ENCODE results near the gene SLN. TPM values are rescaled to one million over a fixed set of nuclear protein-coding genes. Genes with fewer than 3 reads are reported as not detected.
A peak's percentile ranks its signal among the peaks of the same experiment; 100 is the strongest.

The SLN gene
- total RNA-seq, 1 experiment from 2014 or later = not detected

GRCh38 chr11:107719557-107720302, 7.9 kb upstream of the SLN start:
- no peak for DNase-seq (ENCODE audit: low spot score)

GRCh38 chr11:107719073-107719472, 7.2 kb upstream of the SLN start:
- DNase-seq (ENCODE audit: low spot score) = no peak

DNA sequence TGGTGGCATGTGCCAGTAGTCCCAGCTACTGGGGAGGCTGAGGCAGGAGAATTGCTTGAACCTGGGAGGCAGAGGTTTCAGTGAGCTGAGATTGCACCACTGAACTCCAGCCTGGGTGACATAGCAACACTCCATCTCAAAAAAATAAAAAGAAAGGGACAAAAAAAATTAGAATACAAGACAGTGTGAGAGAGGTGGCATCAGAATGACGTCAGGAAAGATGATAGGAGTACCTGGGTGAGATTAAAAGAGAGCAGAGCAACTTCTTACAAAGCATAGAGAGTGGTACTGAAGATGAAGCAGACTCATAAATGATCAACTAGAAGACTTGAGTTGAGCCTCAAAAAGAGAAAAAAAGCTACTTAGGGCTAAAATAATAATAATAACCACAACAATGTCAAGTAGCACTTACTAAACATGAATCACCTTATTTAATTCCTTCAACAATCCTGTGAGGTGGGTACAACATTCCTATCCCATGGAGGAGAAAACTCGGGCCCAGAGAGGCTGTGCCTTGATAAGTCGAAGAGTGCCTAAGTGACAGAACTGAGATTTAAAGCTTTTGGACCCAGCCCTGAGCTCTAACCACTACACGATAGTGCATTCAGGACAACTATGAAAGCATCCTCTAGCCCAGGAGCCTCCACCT, 5.2 kb upstream of the SLN start:
- peak; percentile 25 for DNase-seq (ENCODE audit: low spot score)

DNA sequence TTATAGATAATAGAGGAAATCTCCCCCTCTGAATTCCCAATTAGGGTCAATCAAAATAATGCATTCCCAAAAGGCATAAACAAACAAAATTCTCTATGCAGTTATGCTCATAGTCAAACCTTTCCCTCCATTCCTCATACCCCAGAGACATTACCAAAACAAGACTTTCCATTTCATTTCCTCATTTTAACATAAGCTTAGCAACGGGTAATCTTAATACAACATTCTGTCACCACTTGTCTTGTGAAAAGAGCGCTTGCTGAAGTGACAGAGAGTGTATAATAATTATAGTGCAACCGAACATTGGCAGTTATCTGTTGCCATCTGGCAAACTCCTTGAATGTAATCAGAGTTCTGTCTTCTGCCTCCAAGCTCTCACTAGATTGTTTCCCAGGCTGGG, 1.2 kb upstream of the SLN start:
- no peak for DNase-seq (ENCODE audit: low spot score)

DNA sequence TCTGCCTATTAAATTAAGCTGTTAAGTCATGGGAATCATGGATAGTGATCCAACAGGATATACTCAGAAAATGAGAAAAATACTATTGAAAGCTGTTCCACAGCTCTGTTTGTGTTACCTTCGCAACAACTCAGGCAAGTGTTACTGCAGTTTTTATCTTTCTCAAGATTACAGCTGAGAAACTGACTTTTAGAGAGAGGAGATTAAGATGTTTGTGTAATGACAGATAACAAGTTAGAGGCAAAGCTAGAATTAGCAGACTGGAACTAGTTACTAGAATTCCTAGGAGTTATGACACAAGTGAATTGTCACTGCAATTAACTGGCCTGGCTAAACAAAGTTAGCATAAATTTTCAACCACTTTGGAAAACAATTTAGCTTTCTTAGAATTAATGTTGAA, 1.6 kb downstream of the SLN start:
- no peak for DNase-seq (ENCODE audit: low spot score)

GRCh38 chr11:107708792-107709191, 3.1 kb downstream of the SLN start:
- DNase-seq (ENCODE audit: low spot score) = no peak

- no peak for DNase-seq (ENCODE audit: low spot score)
Observed at GRCh38 chr11:107707807-107708206, 4.0 kb downstream of the SLN start.

DNA sequence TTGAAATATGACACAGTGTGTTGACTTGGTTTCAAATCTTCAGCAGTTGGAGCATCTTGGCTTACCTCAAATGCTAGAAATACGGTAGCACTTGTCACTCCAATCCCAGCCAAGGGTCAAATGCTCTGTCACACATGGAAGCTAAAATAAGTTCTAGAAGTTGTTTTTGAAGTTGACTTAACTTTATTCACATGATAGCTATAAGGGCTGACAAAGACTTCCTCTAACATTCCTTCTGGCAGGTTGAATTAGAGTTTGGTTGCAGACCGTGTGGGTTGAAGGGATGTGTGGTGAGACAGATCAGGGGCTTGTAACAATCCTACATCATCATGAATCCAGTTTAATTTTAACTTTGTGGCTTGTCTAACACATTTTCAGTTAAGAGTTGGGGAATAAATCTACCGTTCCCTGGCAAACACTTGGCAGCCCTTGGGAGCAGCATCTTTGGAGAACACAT, 4.6 kb downstream of the SLN start:
- DNase-seq (ENCODE audit: low spot score) = no peak

DNA sequence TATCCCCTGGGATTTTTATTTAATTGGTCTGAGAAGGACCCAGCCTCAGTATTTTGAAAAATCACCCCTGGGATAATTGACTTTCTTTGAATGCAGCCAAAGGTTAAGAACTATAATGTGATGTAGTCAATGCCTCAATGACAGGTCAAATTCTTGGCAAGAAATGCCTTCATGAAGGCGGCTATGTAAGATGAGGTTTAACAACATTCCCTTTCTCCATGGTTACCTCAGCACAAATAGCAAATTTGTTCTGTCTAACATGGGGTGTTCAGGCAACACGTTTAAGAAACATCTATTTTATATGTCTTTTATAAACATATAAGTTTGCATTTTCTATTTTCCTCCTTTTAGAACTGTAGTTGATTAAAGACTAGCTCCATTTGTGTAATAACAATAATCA, 5.3 kb downstream of the SLN start:
- DNase-seq (ENCODE audit: low spot score) = no peak

GRCh38 chr11:107705027-107705426, 6.8 kb downstream of the SLN start:
- DNase-seq (ENCODE audit: low spot score) = peak; percentile 78

DNA sequence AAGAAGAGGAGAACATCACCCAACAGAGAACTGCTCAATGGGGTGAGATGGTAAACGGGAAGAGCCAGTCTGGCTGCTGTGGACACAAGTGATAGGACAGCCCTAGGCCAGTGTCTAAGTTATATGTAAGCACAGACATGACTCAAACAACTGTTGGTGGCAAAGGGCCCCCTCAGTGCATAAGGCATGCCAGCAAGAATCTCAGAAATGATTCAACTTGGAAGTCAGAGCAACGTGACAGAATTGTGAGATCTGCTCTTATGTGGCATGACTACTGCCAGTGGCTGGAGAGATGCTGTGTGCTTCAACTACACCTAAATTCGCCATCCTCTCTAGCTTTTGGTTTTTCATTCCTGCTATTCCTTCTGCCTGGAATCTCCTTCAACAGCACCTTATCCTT, 7.4 kb downstream of the SLN start:
- DNase-seq (ENCODE audit: low spot score) = peak; percentile 39

DNA sequence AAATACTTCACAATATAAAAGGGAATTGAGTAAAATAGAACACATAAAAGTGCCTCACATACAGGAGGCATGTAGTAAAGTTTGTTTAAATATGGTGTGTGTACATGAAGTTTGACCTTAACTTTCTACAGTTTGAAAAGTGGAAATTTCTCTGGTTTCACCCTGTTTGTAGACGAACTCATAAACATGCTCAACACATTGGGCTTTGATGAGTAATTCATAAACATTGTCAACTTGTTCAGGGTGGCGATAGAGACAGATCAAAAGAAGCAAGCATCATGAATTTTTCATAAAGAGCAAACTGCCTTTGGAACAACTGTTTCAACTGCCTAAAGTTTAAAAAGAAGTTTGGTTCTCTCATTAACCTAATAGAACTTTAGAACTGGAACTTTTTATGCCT, 9.1 kb downstream of the SLN start:
- DNase-seq (ENCODE audit: low spot score) = no peak

- no peak for DNase-seq (ENCODE audit: low spot score)
Observed at GRCh38 chr11:107702109-107702660, 9.7 kb downstream of the SLN start.

DNA sequence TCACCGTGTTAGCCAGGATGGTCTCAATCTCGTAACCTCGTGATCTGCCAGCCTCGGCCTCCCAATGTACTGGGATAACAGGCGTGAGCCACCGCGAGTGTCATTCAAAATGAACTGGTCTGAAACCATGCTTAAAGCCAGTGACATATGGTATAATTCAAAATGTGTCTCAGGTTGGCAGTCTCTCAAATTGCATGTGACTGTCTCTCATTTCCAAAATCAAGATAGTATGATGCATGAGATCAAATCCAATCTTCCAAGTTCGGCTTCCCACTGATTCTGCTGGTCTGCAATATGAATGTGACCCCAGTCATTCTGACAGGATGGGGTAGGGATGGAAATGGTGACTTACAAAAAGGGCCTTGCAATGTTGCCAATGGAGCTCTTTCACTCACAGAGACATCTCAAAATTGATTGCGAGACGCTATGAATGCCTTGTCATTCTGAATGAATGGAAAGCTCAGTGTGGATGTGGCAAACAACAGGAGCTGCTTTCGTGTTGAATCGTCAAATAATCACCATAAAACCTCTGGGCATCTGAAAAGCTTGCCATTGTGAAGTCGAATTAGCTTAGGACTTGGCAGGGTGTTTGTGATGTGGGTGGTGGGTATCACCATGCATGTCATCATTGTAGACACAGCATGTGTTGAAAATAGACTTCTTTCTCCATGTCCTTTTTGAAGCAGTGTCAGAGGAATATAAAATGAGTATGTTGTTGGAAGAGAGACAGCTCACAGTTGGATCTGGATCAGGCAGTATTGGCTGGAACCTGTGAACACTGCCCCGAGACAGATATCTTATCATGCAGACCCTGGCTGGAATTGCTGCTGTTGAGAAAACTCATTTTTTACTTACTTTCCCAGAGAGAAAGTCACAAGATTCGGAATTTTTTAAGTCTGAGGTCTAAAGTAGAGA, 12.2 kb downstream of the SLN start:
- DNase-seq (ENCODE audit: low spot score) = no peak

DNA sequence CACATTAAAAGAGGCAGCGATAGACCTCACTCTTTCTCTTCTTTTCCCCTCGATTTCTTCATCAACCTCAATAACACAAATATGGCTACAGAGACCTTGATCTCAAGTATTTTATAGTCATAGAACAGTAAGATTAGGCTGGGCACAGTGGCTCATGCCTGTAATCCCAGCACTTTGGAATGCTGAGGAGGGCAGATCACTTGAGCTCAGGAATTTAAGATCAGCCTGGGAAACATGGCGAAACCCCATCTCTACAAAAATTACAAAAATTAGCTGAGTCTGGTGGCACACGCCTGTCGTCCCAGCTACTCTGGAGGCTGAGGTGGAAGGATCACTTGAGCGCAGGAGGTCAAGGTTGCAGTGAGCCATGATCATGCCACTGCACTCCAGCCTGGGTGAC, 14.6 kb downstream of the SLN start:
- DNase-seq (ENCODE audit: low spot score) = no peak

DNA sequence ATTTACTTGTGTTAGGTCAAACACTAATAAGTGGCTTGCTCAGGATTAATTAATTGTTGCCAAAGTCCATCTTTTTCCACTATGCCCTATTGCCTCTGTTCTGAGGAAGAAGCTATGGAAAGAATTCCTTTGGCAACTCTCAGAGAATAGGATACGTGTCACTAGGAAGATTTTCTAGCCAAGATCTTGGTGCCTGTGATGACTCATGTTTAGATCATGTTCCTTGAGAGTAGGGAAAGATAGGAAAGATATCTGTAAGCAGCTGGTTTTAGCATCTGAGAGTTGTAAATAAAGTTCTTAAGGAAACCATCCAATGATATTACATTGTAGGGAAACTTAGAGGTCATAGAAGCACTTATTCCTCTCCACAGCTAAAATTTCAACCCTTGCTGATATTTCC, 15.7 kb downstream of the SLN start:
- DNase-seq (ENCODE audit: low spot score) = peak; percentile 88

DNA sequence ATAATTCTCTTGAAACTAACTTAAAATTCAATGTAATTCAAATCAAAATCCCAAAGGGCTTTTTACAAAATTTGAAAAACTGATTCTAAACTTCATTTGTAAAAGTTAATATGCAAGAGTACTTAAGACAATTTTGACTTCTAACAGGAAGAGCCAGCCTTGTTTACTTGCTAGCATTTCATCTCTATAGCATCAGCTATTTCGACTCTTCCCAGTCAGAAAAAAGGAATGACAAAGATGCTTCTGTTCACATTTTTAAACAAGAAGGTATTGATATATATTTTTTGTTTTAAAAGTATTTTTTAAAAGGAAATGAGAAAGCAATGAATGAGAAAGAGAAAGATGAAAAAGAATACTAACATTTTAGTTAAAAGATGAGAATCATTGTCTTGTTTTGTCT, 16.4 kb downstream of the SLN start:
- no peak for DNase-seq (ENCODE audit: low spot score)

DNA sequence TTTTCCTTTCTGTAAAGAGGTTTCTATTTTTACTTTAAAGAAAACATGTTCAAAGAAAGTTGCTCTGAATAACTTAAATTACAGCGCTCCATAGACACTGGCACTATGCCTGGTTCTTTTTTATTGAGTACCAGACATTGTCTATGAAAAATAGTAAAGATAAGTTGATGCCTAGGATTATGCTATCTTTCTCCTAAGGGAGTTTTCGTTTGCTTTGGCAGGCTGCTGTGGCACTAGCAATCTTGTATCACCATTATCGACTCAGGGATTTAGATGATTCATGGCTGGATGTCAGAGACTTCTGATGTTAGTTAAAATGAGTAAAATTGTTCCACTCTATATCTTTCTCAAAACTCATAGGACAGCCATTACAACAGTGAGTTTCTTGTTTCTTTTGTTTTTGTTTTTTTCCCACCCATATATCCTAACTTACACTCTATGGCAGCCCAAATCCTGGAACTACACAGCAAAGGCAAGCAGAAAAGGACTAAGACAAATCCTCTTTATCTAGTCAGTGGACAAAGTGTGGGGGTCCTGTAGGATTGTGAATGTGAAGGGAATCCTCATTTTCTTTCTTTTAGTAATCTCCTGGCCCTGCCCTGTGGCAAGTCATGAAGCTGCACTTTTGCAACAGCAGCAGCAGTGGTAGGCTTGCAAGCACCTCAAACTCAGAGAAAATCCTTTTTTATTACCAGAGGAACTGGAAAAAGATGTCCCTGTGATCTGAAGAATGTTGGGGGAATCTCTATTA, 20.7 kb downstream of the SLN start:
- DNase-seq (ENCODE audit: low spot score) = peak; percentile 19

GRCh38 chr11:107689317-107690202, 22.3 kb downstream of the SLN start:
- peak; percentile 38 for DNase-seq (ENCODE audit: low spot score)

DNA sequence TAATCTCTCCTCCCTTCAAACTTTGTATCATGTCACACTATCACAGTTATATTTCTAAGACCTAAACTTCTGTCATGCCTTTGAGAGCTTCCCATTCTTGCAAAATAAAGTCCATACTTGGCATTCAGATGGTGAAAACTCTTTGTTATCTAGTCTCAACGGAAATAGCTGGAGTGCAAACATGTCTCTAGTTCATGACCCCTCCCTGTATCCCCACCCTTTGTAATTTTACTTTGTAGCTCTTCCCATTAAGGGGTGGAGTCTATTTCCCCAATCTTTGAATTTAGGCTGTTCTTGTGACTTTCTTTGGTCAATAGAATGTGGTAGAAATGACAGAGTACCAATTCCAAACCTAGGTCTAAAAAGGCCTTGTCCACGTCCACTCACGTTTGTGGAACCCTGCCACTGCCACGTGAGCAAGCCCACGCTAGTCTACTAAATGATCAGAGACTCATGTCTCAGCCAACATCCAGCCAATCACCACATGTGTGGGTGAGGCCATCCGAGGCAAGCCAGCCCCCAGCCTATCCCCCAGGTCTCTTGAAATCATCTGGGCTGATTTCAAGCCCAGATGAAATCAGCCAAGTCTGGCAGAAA, 23.4 kb downstream of the SLN start:
- DNase-seq (ENCODE audit: low spot score) = no peak

All from A172 (cell line).